KOPT-K1 (cell line): Measurements from ENCODE around the gene SLC8A3.

Source experiments
- H3K27ac ChIP-seq: fragments of 200-600 bp; sonication (generic); 2 replicates; pipeline ENCODE4 v1.5.1; 2016; ENCODE audit warnings: antibody characterized with exemption, mild to moderate bottlenecking, low read depth, low read length; ENCODE audit not compliant: poor library complexity, severe bottlenecking
- H3K36me3 ChIP-seq: fragments of 200-600 bp; sonication (generic); 2 replicates; pipeline ENCODE4 v1.5.1; 2017; ENCODE audit warnings: antibody characterized with exemption, mild to moderate bottlenecking, low read length, moderate library complexity; ENCODE audit not compliant: insufficient read depth
- H3K9me3 ChIP-seq: fragments of 200-600 bp; sonication (generic); 2 replicates; pipeline ENCODE4 v1.5.1; 2017; ENCODE audit warnings: antibody characterized with exemption, low read length, mild to moderate bottlenecking; ENCODE audit not compliant: insufficient read depth, poor library complexity, severe bottlenecking

The SLC8A3 gene

DNA sequence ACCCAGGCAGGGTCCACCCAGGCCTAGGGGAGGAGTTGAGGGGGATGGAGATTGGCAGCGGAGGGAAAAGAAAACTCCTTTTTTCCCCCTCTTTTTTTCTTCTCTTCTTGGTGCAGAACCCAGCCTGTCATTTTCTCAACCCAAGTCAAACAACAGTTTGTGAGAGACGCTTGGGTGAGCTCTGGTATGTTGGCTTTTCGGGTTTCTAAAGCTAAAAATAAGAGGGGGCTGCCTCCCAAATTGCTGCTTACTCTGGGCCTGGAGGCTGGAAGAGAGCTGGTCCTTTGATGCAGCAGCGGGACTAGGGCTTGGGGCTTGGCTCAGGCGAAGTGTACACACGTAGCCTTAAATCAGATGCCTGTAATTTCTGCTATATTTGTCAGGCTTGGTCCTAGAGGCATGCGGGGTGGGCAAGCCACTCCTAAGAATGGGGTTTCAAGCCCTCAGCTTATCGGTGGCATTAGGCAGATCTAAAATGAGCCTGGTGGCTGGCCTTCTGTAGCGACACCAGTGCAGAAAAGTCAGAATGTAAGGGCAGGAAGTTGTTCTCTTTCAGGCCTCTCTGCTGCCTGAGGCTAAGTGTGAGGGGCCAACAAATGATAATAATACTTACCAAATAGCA, 816 bp upstream of the SLC8A3 start:
- H3K9me3 ChIP-seq: peaks cover 18% of the 10 kb centered on the region
- no peaks in the 10 kb centered on the region for H3K36me3 ChIP-seq
- H3K27ac ChIP-seq: no peak overlapping the region

DNA sequence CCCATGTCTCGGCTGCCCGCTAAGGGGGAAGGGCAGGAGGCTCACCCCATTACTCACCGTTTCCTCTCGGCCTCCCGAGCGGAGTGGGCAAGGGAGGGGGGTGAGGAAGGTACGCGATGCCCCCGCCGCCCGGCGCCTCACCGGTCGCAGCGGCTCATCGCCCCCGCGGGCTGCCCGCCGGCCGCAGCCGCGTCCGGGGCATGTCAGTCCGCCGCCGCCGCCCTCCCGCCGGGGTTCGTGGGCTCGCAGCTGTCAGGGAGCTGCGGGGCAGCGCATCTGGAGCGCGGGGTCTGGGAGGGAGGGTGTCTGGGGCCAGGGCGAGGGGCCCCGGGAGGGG, 461 bp downstream of the SLC8A3 start:
- Histone ChIP-seq H3K36me3 (no peaks in the 10 kb centered on the region), H3K27ac (no peak overlapping the region), H3K9me3 (peaks cover 18% of the 10 kb centered on the region)

GRCh38 chr14:70186900-70187451, 1.8 kb downstream of the SLC8A3 start:
- no peak overlapping the region for H3K27ac ChIP-seq
- no peaks in the 10 kb centered on the region for H3K36me3 ChIP-seq
- H3K9me3 ChIP-seq: peaks cover 18% of the 10 kb centered on the region

- H3K36me3 ChIP-seq: no peaks in the 10 kb centered on the region
- no peak overlapping the region for H3K27ac ChIP-seq
- H3K9me3 ChIP-seq: peaks cover 18% of the 10 kb centered on the region
Measured at GRCh38 chr14:70183991-70184390, 4.8 kb downstream of the SLC8A3 start.

GRCh38 chr14:70181276-70181675, 7.5 kb downstream of the SLC8A3 start:
- no peaks in the 10 kb centered on the region for H3K36me3 ChIP-seq
- H3K9me3 ChIP-seq: no peaks in the 10 kb centered on the region
- no peak overlapping the region for H3K27ac ChIP-seq

GRCh38 chr14:70180718-70181117, 8.0 kb downstream of the SLC8A3 start:
- H3K9me3 ChIP-seq: no peaks in the 10 kb centered on the region
- no peak overlapping the region for H3K27ac ChIP-seq
- no peaks in the 10 kb centered on the region for H3K36me3 ChIP-seq

DNA sequence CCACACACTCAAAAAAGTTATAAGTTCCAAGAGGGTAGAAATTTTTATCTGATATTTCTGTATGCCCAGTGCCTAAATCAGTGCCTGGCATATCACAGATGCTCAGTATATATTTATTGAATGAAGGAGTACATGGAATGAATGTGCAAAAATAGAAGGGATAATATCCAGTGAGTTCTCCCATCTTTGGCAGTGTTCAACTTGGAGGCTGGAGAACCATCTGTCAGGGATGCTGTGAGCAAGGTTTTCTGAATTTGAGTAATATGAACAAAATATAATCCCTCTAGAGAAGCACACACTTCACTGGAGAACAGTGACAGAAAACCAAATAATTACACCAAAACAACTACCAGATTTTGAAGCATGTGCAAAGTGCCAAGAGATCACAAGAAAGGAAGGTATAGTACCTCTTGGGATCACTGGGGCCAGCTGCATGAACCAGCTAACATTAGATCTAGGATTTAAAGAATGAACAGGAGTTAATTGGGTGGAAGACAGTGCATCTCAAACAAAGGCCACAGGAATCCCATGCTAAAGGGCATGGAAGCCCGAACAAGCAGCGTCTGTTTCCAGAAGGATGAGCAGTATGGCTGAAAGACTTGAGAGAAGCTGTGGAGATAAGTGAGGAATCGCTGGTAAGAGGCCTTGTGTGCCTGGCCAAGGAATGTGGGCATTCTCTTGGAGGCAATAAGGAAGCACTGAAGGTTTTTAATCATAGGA, 11.5 kb downstream of the SLC8A3 start:
- Histone ChIP-seq H3K27ac (no peak overlapping the region), H3K9me3 (no peaks in the 10 kb centered on the region), H3K36me3 (no peaks in the 10 kb centered on the region)

DNA sequence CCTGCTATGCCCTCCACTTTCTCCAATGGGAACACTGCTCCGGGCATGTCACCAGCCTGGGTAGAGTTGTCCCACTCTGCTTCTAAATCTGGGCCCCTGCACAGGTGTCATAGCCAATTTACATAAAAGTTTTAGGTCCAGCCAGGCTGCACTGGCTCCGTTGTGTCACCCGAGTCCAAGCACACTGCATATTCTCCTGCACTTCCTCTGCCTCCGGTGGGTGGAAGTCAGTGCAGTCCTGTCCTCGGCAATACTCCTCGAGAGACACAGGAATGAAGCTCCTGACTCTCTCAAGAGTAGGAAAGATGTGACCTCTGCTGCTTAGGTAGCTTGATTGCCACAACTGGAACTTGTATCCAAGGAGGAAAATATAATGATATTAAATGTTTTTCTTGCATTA, 15.2 kb downstream of the SLC8A3 start:
- H3K27ac ChIP-seq: no peak overlapping the region

GRCh38 chr14:70171726-70172125, 17.0 kb downstream of the SLC8A3 start:
- Histone ChIP-seq H3K9me3 (no peaks in the 10 kb centered on the region), H3K36me3 (no peaks in the 10 kb centered on the region), H3K27ac (no peak overlapping the region)

More for the DNA sequence above, 15.2 kb downstream of the SLC8A3 start:
- H3K36me3 ChIP-seq: no peaks in the 10 kb centered on the region
- H3K9me3 ChIP-seq: no peaks in the 10 kb centered on the region

- no peaks in the 10 kb centered on the region for H3K9me3 ChIP-seq
- H3K36me3 ChIP-seq: no peaks in the 10 kb centered on the region
- H3K27ac ChIP-seq: no peak overlapping the region
Measured at GRCh38 chr14:70170976-70171375, 17.8 kb downstream of the SLC8A3 start.

- Histone ChIP-seq H3K36me3 (no peaks in the 10 kb centered on the region), H3K9me3 (no peaks in the 10 kb centered on the region), H3K27ac (no peak overlapping the region)
Measured at GRCh38 chr14:70168406-70168805, 20.3 kb downstream of the SLC8A3 start.

DNA sequence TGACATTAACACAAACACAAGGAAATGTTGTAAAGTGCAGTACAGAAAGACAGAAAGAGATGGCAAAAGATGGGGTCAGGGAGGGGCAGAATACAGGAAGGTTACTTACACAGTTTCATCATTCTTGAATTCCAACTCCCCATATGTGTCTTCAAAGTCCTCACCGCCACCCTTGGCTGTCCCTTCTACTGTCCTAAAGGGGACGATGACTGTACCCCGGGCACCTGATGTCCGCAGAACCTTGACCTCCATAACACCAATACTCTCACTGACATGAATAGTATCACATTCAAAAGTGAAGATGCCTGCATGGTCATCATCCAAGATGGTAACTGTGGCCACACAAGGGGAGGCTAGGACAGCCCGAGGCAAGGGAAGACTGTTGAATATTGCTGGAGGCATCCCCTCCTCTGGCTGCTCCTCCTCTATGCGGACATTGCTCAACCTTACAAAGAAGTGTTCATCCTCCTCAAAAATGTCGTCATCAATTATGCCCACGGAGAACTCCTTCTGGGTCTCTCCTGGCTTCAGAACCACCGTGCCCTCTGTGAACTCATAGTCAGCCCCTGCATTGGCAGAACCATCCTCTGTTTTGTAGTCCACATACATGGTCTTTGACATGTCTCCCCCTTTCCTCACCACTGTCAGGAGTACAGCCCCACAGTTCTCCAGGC, 22.1 kb downstream of the SLC8A3 start:
- H3K36me3 ChIP-seq: no peaks in the 10 kb centered on the region
- no peak overlapping the region for H3K27ac ChIP-seq
- no peaks in the 10 kb centered on the region for H3K9me3 ChIP-seq

DNA sequence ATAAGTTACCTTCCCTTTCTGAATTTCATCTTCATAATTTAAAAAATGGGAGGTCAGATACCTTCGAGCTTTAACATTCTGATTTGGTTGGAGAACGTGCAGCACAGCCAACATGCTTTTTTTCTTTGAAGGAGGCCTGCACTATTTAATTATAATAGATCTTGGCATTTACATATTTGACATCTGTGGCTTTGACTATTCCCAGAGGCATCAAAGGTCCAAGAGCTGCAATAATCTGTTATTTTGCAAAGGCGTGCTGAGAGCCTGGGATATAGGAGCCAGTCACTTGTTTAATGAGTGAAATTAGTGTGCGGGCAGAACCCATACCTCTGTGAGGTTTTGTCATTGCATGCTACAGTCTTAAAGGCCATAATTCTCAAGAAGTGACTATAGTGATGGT, 26.4 kb downstream of the SLC8A3 start:
- Histone ChIP-seq H3K36me3 (no peaks in the 10 kb centered on the region), H3K27ac (no peak overlapping the region), H3K9me3 (no peaks in the 10 kb centered on the region)

GRCh38 chr14:70156592-70156991, 32.2 kb downstream of the SLC8A3 start:
- Histone ChIP-seq H3K9me3 (no peaks in the 10 kb centered on the region), H3K27ac (no peak overlapping the region), H3K36me3 (no peaks in the 10 kb centered on the region)

GRCh38 chr14:70152704-70153103, 36.0 kb downstream of the SLC8A3 start:
- Histone ChIP-seq H3K27ac (no peak overlapping the region), H3K9me3 (no peaks in the 10 kb centered on the region), H3K36me3 (no peaks in the 10 kb centered on the region)
